Left ventricle myocardium superior (tissue), 1 donor: ENCODE results near the gene CLEC11A. TPM values are rescaled to one million over a fixed set of nuclear protein-coding genes. Genes with fewer than 3 reads are reported as not detected.
"Not testable (repeated sequence)": the region's sequence is repeated elsewhere in the genome, so short reads cannot be mapped to it uniquely, and the experiment has no call there.

Source experiments
- ATAC-seq: fragments of 200-7000 bp; cut with Tn5 transposase; one replicate; pipeline ENCODE4 v1.9.1; 2020; ENCODE audit warnings: mild to moderate bottlenecking, moderate library complexity
- DNase-seq: peaks from one replicate; pipeline ENCODE4 v3.0.0-alpha.2; 2020
- intact Hi-C: fragments of 100-400 bp; cut with micrococcal nuclease; formaldehyde crosslinking; loops from one replicate; pipeline ENCODE4 v1.11.0; 2022
- total RNA-seq: library from RNA; stranded (reverse); fragmentation: NEBNext Ultra II Directional; extraction: Animal tissue kit (Norgen Biotek cat#: 25700); gene quantifications from one replicate; pipeline ENCODE4 v1.2.1, GENCODE V29; 2021
- donor health status: DM: no; HTN: yes; CAD: no; lungs with severe emphysema.

The CLEC11A gene
- total RNA-seq, 1 donor from 2014 or later, result 2.9 TPM

DNA sequence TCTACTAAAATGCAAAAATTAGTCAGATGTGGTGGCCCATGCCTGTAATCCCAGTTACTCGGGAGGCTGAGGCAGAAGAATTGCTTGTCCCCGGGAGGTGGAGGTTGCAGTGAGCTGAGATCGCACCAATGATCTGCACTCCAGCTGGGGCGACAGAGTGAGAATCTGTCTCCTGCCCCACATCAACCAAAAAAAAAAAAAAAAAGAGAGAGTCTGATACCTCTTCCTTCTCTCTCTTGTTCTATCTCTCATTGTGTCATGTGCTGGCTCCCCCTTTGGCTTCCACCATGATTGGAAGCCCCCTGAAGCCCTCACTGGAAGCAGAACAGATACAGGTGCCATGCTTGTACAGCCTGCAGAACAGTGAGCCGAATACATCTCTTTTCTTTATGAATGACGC lies 20.4 kb downstream of the CLEC11A start:
- DNase-seq (no peak), ATAC-seq (no peak)
- intact Hi-C loops, result no loop called here

DNA sequence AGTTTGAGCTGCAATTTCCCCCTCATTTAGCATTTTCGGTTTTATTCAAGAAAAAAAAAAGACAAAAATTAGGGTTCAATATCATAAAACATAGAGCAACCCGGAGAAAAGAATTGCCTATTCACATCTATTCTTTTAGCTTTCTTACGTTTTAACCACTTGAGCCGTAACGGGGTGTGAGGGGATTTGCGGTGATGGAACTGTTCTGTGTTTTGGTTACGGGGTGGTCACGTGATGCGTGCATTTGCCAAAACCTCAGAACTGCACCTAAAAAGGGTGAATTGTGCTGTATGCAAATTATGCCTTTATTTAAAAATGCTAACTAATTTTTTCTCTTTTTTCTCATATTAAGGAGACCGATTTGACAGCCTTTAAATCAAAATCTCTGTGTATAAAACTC lies 22.1 kb downstream of the CLEC11A start:
- DNase-seq, result no peak
- intact Hi-C loops, result no loop called here
- no peak for ATAC-seq

DNA sequence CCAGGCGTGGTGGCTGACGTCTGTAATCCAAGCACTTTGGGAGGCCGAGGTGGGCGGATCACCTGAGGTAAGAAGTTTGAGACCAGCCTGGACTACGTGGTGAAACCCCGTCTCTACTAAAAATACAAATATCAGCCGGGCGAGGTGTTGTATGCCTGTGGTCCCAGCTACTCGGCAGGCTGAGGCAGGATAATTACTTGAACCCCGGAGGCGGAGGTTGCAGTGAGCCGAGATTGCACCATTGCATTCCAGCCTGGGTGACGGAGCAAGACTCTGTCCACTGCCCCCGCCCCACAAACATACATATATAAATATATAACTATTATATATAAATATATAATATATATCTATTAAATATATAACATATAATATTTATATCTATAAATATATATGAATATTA lies 24.0 kb downstream of the CLEC11A start:
- intact Hi-C loops, DNase-seq, ATAC-seq: not testable (repeated sequence)

DNA sequence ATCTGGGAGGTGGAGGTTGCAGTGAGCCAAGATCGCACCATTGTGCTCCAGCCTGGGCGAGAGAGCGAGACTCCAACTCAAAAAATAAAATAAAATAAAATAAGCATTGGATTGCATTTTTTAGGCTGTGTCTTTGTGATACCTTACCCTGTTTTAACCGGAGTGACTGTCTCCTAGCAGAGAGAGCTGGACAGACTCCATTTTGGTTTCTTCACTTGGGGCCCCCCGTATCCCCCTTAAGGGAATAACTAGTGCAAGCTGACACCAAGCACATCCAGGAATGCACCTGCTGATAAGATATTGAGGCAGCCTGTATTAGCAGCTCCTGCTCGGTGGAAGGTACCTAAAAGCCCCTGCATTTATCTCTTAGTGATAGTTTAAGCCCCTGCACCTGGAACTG lies 26.3 kb downstream of the CLEC11A start:
- ATAC-seq, result no peak
- intact Hi-C loops, result no loop called here
- DNase-seq, result no peak

GRCh38 chr19:50750010-50750409 lies 26.8 kb downstream of the CLEC11A start:
- DNase-seq, result no peak
- ATAC-seq, result no peak
- intact Hi-C loops, result no loop called here

- no peak for ATAC-seq
- intact Hi-C loops, result no loop called here
- no peak for DNase-seq
Measured at GRCh38 chr19:50753879-50754278, 30.7 kb downstream of the CLEC11A start.

- intact Hi-C loops, DNase-seq, ATAC-seq: not testable (repeated sequence)
Measured at GRCh38 chr19:50756244-50756643, 33.1 kb downstream of the CLEC11A start.

- intact Hi-C loops, DNase-seq, ATAC-seq: not testable (repeated sequence)
Measured at GRCh38 chr19:50757624-50758023, 34.5 kb downstream of the CLEC11A start.

DNA sequence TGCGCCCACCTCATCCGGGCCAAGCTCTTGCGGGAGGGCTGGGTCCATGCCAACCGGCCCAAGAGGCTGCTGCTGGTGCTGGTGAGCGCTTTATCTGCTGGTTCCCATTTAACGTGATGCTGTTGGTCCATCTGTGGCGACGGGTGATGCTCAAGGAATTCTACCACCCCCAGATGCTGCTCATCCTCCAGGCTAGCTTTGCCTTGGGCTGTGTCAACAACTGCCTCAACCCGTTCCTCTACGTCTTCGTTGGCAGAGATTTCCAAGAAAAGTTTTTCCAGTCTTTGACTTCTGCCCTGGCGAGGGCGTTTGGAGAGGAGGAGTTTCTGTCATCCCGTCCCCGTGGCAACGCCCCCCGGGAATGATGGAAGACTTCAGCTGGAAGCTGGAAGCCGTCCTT lies 35.9 kb downstream of the CLEC11A start:
- ATAC-seq, DNase-seq, intact Hi-C loops: not testable (repeated sequence)

- ATAC-seq (no peak), DNase-seq (no peak)
- intact Hi-C loops, result no loop called here
Measured at GRCh38 chr19:50759886-50760285, 36.7 kb downstream of the CLEC11A start.

GRCh38 chr19:50761501-50761900 lies 38.3 kb downstream of the CLEC11A start:
- DNase-seq, intact Hi-C loops, ATAC-seq: not testable (repeated sequence)

DNA sequence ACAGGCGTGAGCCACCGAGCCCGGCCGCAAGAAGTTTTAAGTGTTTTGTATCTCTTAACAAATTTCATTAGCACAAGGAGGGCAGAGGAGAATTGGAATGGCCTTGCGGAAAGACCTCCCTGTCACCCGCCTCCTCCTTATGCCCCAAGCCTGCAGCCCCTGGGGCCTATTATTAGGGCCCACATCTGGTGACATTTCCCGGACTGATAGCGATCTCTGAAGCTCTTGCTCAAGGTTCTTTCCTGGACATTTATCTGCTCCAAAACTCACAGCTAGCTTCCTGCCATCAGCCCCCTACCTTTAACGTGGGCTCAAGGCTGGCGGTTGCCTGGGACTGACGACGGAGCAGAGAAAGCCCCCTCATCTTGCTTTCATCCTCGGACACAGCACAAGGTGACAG lies 40.4 kb downstream of the CLEC11A start:
- DNase-seq, intact Hi-C loops, ATAC-seq: not testable (repeated sequence)

- ATAC-seq (no peak), DNase-seq (no peak)
- intact Hi-C loops, result no loop called here
Measured at GRCh38 chr19:50764409-50764808, 41.2 kb downstream of the CLEC11A start.

- DNase-seq, result not testable (repeated sequence)
Measured at GRCh38 chr19:50766746-50767145, 43.6 kb downstream of the CLEC11A start.

GRCh38 chr19:50767263-50767662 lies 44.1 kb downstream of the CLEC11A start:
- ATAC-seq, intact Hi-C loops, DNase-seq: not testable (repeated sequence)

More at GRCh38 chr19:50766746-50767145, 43.6 kb downstream of the CLEC11A start:
- intact Hi-C loops, ATAC-seq: not testable (repeated sequence)

GRCh38 chr19:50768277-50768676 lies 45.1 kb downstream of the CLEC11A start:
- ATAC-seq, result no peak
- intact Hi-C loops, result no loop called here
- no peak for DNase-seq

GRCh38 chr19:50770164-50770563 lies 47.0 kb downstream of the CLEC11A start, which contains the start of gene GPR32:
GPR32 (plus strand) TSS chr19:50770464; CDS start chr19:50770601, 137 bp downstream.
- intact Hi-C loops, DNase-seq, ATAC-seq: not testable (repeated sequence)

GRCh38 chr19:50770888-50771287 lies 47.7 kb downstream of the CLEC11A start:
- intact Hi-C loops, result no loop called here
- DNase-seq, result no peak
- no peak for ATAC-seq

- intact Hi-C loops, result no loop called here
- DNase-seq (no peak), ATAC-seq (no peak)
Measured at GRCh38 chr19:50772476-50772875, 49.3 kb downstream of the CLEC11A start.

DNA sequence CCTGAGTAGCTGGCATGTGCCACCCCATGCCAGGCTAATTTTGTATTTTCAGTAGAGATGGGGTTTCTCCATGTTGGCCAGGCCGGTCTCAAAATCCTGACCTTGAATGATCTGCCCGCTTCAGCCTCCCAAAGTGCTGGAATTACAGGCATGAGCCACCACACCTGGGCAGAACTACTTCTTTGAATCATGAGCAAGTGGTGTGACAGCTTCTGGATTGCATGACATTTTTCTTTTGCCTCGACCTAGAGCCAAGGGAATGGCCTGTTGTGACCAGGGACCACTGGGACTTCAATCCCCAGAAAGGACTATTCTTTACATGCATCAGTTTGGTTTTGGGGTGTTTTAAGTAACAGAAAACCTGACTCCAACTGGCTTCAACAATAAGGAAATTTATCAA lies 49.7 kb downstream of the CLEC11A start:
- DNase-seq, intact Hi-C loops, ATAC-seq: not testable (repeated sequence)

DNA sequence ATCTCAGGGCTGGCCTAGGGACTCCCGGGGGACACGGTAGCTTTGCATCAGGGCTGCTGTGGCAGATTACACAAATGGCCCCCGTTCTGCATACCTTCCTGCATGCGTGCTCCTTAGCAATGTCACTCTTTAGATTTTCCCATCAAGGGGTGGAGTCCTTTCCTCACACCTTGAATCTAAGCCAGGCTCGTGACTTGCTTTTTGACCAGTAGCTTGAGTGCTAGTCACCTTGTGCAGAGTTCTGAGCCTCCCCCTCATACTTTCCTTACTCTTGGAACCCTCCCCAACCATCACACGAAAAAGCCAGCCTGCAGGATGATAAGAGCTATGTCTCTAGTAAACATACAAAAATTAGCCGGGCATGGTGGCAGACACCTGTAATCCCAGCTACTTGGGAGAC lies 50.3 kb downstream of the CLEC11A start:
- DNase-seq, ATAC-seq, intact Hi-C loops: not testable (repeated sequence)
